Mucosa of descending colon (tissue), 3 donors: ENCODE data around the gene EPHA10. TPM values are rescaled to one million over a fixed set of nuclear protein-coding genes. Genes with fewer than 3 reads are reported as not detected.

Source experiments
- ATAC-seq: fragments of 200-7000 bp; cut with Tn5 transposase; one replicate; pipeline ENCODE4 v1.9.1; 2020; ENCODE audit warnings: mild to moderate bottlenecking, moderate library complexity
- DNase-seq, 3 donors: peaks; one replicate each; pipeline ENCODE4 v3.0.0-alpha.2; 2020
- H3K36me3 ChIP-seq: fragments of 200-600 bp; one replicate; pipeline ENCODE4 v1.8.0; 2021; ENCODE audit warnings: low read depth, mild to moderate bottlenecking
- H3K4me1 ChIP-seq: fragments of 200-600 bp; one replicate; pipeline ENCODE4 v1.8.0; 2021; ENCODE audit warnings: low read depth, mild to moderate bottlenecking
- H3K4me3 ChIP-seq: fragments of 200-600 bp; one replicate; pipeline ENCODE4 v1.8.0; 2021; ENCODE audit warnings: mild to moderate bottlenecking
- H3K9me3 ChIP-seq: fragments of 200-600 bp; one replicate; pipeline ENCODE4 v1.8.0; 2021; ENCODE audit warnings: mild to moderate bottlenecking
- CTCF ChIP-seq: fragments of 200-600 bp; IDR thresholded peaks from one replicate; pipeline ENCODE4 v1.8.0; 2022; ENCODE audit warnings: antibody characterized with exemption, mild to moderate bottlenecking
- intact Hi-C, 2 donors: fragments of 100-400 bp; cut with DNase I in 1 of 2; cut with micrococcal nuclease in 1 of 2; formaldehyde crosslinking; loops; one replicate each; pipeline versions ENCODE4 v1.11.0 to v1.11.1; 2022; cut with DNase I, micrococcal nuclease
- total RNA-seq, 3 donors: library from RNA; stranded (reverse); fragmentation: NEBNext Ultra II Directional in 2 of 3; extraction: Animal tissue kit (Norgen Biotek cat#: 25700) in 2 of 3; gene quantifications; one replicate each; pipeline versions ENCODE4 v1.2.1 to v1.2.4, GENCODE V29; 2021 to 2023
- donor health status: DM: no; HTN: no; CAD: no; lungs with moderate emphysema.
- donor health status: DM: no; HTN: no; CAD: no.
- donor health status: DM: no; HTN: yes; CAD: no.

EPHA10 gene
- total RNA-seq, 3 donors from 2014 or later: 45.3 to 74.4 (median 66.0) TPM

GRCh38 chr1:37667023-37667671 is 97.8 kb downstream of the EPHA10 start:
- Histone ChIP-seq H3K36me3 (no peaks in the 10 kb centered on the region), H3K4me3 (no peak overlapping the region), H3K4me1 (no peaks in the 10 kb centered on the region), H3K9me3 (no peaks in the 10 kb centered on the region)
- no peak for ATAC-seq
- intact Hi-C loops: no loop called here
- DNase-seq: no peak
- TF ChIP-seq CTCF: no peak

GRCh38 chr1:37666241-37666867 is 98.6 kb downstream of the EPHA10 start:
- ATAC-seq: no peak
- no peak for TF ChIP-seq CTCF
- H3K4me3 ChIP-seq: no peak overlapping the region
- intact Hi-C loops: no loop called here
- H3K36me3 ChIP-seq: no peaks in the 10 kb centered on the region
- H3K4me1 ChIP-seq: no peaks in the 10 kb centered on the region
- no peak for DNase-seq
- no peaks in the 10 kb centered on the region for H3K9me3 ChIP-seq

Other genes starting within 250 kb of the EPHA10 start
- gene SNIP1, start 210.8 kb downstream of the EPHA10 start, total RNA-seq: 10 to 100 TPM; 16.8 to 22.5 (median 21.3) TPM
- gene DNALI1, start 208.2 kb downstream of the EPHA10 start, total RNA-seq: 1 to 10 TPM; 3.2 to 9.1 (median 3.6) TPM
- 10 to 100 TPM; 31.2 to 38.4 (median 34.0) TPM for gene GNL2, start 169.2 kb downstream of the EPHA10 start, total RNA-seq
- 1 to 10 TPM in 1 of 3 donors, under 1 TPM in 2; 0.12 to 1.7 (median 0.53) TPM for gene RSPO1, start 130.2 kb downstream of the EPHA10 start, total RNA-seq
- 10 to 100 TPM in 2 of 3 donors, 1 to 10 TPM in 1; 3.8 to 16.8 (median 10.1) TPM for gene CDCA8, start 72.6 kb downstream of the EPHA10 start, total RNA-seq
- gene MANEAL, start 28.7 kb upstream of the EPHA10 start, total RNA-seq: 1 to 10 TPM; 5.4 to 7.6 (median 6.5) TPM
- gene C1orf122, start 42.7 kb upstream of the EPHA10 start, total RNA-seq: 10 to 100 TPM; 29.2 to 39.0 (median 34.2) TPM
- 10 to 100 TPM; 13.3 to 13.9 (median 13.4) TPM for gene YRDC, start 43.1 kb upstream of the EPHA10 start, total RNA-seq
- 10 to 100 TPM; 30.6 to 42.8 (median 35.2) TPM for gene MTF1, start 94.5 kb upstream of the EPHA10 start, total RNA-seq
- 10 to 100 TPM; 21.5 to 37.9 (median 28.1) TPM for gene INPP5B, start 181.9 kb upstream of the EPHA10 start, total RNA-seq
- gene SF3A3, start 224.9 kb upstream of the EPHA10 start, total RNA-seq: 10 to 100 TPM; 38.3 to 47.1 (median 44.7) TPM
- gene FHL3, start 240.4 kb upstream of the EPHA10 start, total RNA-seq: 10 to 100 TPM in 1 of 3 donors, 1 to 10 TPM in 2; 2.0 to 34.1 (median 8.7) TPM
- 10 to 100 TPM; 13.7 to 35.7 (median 15.3) TPM for gene UTP11, start 247.6 kb upstream of the EPHA10 start, total RNA-seq